HEK293 (cell line): ENCODE measurements around the gene TTYH2.
A peak's percentile ranks its signal among the peaks of the same experiment; 100 is the strongest.
"Not testable (repeated sequence)": the region's sequence is repeated elsewhere in the genome, so short reads cannot be mapped to it uniquely, and the experiment has no call there.

ENCODE experiments used
- CTCF ChIA-PET: fragments of 350-600 bp; formaldehyde crosslinking; extraction: SDS; loops from one replicate; lab custom pipeline; 2021; ENCODE audit warnings: antibody characterized with exemption; lab: Yijun Ruan, JAX
- POLR2A ChIA-PET: fragments of 300-600 bp; formaldehyde crosslinking; extraction: SDS; loops from one replicate; lab custom pipeline; 2020; ENCODE audit warnings: antibody characterized with exemption, inconsistent platforms; lab: Yijun Ruan, JAX
- H3K27ac ChIP-seq: fragments of 200-500 bp; sonication (Bioruptor generic); 2 replicates; pipeline ENCODE4 v1.5.1; 2014; ENCODE audit warnings: low read depth, low read length, control low read depth, inconsistent platforms; ENCODE audit errors: extremely low read depth
- H3K36me3 ChIP-seq, 2 experiments: fragments of 200-500 bp in 1 of 2; sonication (Bioruptor generic) in 1 of 2; 1 replicate in 1 of 2; 2 replicates in 1 of 2; pipeline ENCODE4 v1.5.1; 2014 to 2017; ENCODE audit warnings: inconsistent platforms in 2 of 2, low read length in 2 of 2; ENCODE audit not compliant: control insufficient read depth in 2 of 2, insufficient read depth in 1 of 2
- H3K4me1 ChIP-seq: fragments of 200-500 bp; sonication (Bioruptor generic); 2 replicates; pipeline ENCODE4 v1.5.1; 2014; ENCODE audit warnings: mild to moderate bottlenecking, low read length, inconsistent platforms; ENCODE audit not compliant: control insufficient read depth, insufficient read depth
- H3K4me3 ChIP-seq: 2 replicates; pipeline ENCODE4 v1.5.1; 2011; ENCODE audit warnings: low read depth, mild to moderate bottlenecking, control low read depth, low read length, moderate library complexity
- H3K9me3 ChIP-seq: fragments of 200-500 bp; sonication (Bioruptor generic); 2 replicates; pipeline ENCODE4 v1.5.1; 2014; ENCODE audit warnings: low read depth, low read length, inconsistent platforms; ENCODE audit not compliant: control insufficient read depth, insufficient read depth
- GLIS2 ChIP-seq: fragments of 450-650 bp; formaldehyde crosslinking; IDR thresholded peaks from 2 replicates; pipeline ENCODE4 v1.5.1; 2016; ENCODE audit warnings: missing biosample characterization, missing genetic modification characterization
- HIC1 ChIP-seq: fragments of 450-650 bp; formaldehyde crosslinking; IDR thresholded peaks from 2 replicates; pipeline ENCODE4 v1.5.1; 2016; ENCODE audit warnings: missing biosample characterization, missing genetic modification characterization
- PRDM1 ChIP-seq: fragments of 450-650 bp; formaldehyde crosslinking; IDR thresholded peaks from 2 replicates; pipeline ENCODE4; 2016; ENCODE audit warnings: missing biosample characterization, missing genetic modification characterization
- SP3 ChIP-seq: fragments of 450-650 bp; formaldehyde crosslinking; IDR thresholded peaks from 2 replicates; pipeline ENCODE4 v1.5.1; 2016; ENCODE audit warnings: missing biosample characterization, missing genetic modification characterization
- YY1 ChIP-seq: fragments of 450-650 bp; formaldehyde crosslinking; IDR thresholded peaks from 2 replicates; pipeline ENCODE4 v1.5.1; 2018; ENCODE audit warnings: missing biosample characterization, missing genetic modification characterization
- ZBTB7A ChIP-seq: fragments of 450-650 bp; formaldehyde crosslinking; IDR thresholded peaks from 2 replicates; pipeline ENCODE4 v1.5.1; 2016; ENCODE audit warnings: low read depth, missing biosample characterization, missing genetic modification characterization
- ZIC2 ChIP-seq: fragments of 450-650 bp; formaldehyde crosslinking; IDR thresholded peaks from 2 replicates; pipeline ENCODE4 v1.5.1; 2016; ENCODE audit warnings: missing biosample characterization, missing genetic modification characterization
- ZNF2 ChIP-seq: fragments of 450-650 bp; formaldehyde crosslinking; IDR thresholded peaks from 2 replicates; pipeline ENCODE4 v1.5.1; 2016; ENCODE audit warnings: missing biosample characterization, missing genetic modification characterization
- ZNF362 ChIP-seq: fragments of 450-650 bp; formaldehyde crosslinking; IDR thresholded peaks from 2 replicates; pipeline ENCODE4 v1.5.1; 2016; ENCODE audit warnings: missing biosample characterization, missing genetic modification characterization
- ZNF394 ChIP-seq: fragments of 450-650 bp; formaldehyde crosslinking; IDR thresholded peaks from 2 replicates; pipeline ENCODE4 v1.5.1; 2016; ENCODE audit warnings: missing biosample characterization, missing genetic modification characterization, mild to moderate bottlenecking, moderate library complexity, borderline replicate concordance
- ZNF404 ChIP-seq: fragments of 450-650 bp; formaldehyde crosslinking; IDR thresholded peaks from 2 replicates; pipeline ENCODE4 v1.5.1; 2017; ENCODE audit warnings: missing biosample characterization, missing genetic modification characterization
- ZNF610 ChIP-seq: fragments of 450-650 bp; formaldehyde crosslinking; IDR thresholded peaks from 2 replicates; pipeline ENCODE4 v1.5.1; 2016; ENCODE audit warnings: missing biosample characterization, missing genetic modification characterization, borderline replicate concordance
- ZNF629 ChIP-seq: fragments of 450-650 bp; formaldehyde crosslinking; IDR thresholded peaks from 2 replicates; pipeline ENCODE4 v1.5.1; 2017; ENCODE audit warnings: missing biosample characterization, missing genetic modification characterization
- ZNF830 ChIP-seq: fragments of 450-650 bp; IDR thresholded peaks from 2 replicates; pipeline ENCODE4 v1.5.0; 2018; ENCODE audit warnings: missing biosample characterization, missing genetic modification characterization, low read depth, mild to moderate bottlenecking, moderate library complexity
- TF ChIP-seq, protein P1 (sequence below): fragments of 450-650 bp; formaldehyde crosslinking; IDR thresholded peaks from 2 replicates; pipeline ENCODE4 v1.5.1; 2016; ENCODE audit warnings: missing biosample characterization, missing genetic modification characterization
- TF ChIP-seq, protein P2 (sequence below): fragments of 450-650 bp; formaldehyde crosslinking; IDR thresholded peaks from 2 replicates; pipeline ENCODE4 v1.5.1; 2016; ENCODE audit warnings: missing biosample characterization, missing genetic modification characterization
- TF ChIP-seq, protein P3 (sequence below): fragments of 450-650 bp; formaldehyde crosslinking; IDR thresholded peaks from 2 replicates; pipeline ENCODE4 v1.5.1; 2016; ENCODE audit warnings: missing biosample characterization, missing genetic modification characterization
- TF ChIP-seq, protein P4 (sequence below): fragments of 450-650 bp; formaldehyde crosslinking; IDR thresholded peaks from 2 replicates; pipeline ENCODE4 v1.5.1; 2017; ENCODE audit warnings: missing biosample characterization, mild to moderate bottlenecking, missing genetic modification characterization, moderate library complexity

Gene TTYH2

DNA sequence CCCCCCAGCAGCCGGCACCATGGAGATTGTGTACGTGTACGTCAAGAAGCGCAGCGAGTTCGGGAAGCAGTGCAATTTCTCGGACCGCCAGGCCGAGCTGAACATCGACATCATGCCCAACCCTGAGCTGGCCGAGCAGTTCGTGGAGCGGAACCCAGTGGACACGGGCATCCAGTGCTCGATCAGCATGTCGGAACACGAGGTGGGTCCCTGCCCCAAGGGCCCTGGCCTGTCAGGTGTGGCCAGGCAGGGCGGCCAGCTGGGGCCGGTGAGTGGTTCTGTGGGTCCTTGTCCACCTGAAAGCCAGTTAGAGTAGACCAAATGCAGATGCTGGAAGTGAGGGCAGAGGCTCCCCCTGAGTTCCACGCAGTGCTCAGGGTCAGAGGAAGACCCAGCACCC is 68.4 kb downstream of the TTYH2 start:
- Histone ChIP-seq H3K4me3 (no peak overlapping the region), H3K27ac (no peak overlapping the region), H3K9me3 (no peaks in the 10 kb centered on the region), H3K4me1 (0 out of 2 replicates have a peak, but pooled peaks cover 2% of the 10 kb centered on the region), H3K36me3 (no peaks in the 10 kb centered on the region)
- ChIA-PET CTCF (interaction anchor here (0.6 to 8.8 kb wide), 10 partner anchors 7 to 1721 kb away, joined by 3 to 108 read pairs (median 3); partner anchors contain the start of genes DNAI2 and TTYH2), POLR2A (interaction anchor here (0.6 to 0.7 kb wide), 2 partner anchors 41 to 985 kb away, joined by 3 read pairs; no protein-coding TSS in a partner anchor)
- no peak for TF ChIP-seq PRDM1 (tag by site-specific recombination)
- TF ChIP-seq HIC1, result no peak
- no peak for TF ChIP-seq ZNF610 (tag by site-specific recombination)
- TF ChIP-seq YY1 (tag by site-specific recombination), result no peak
- TF ChIP-seq, protein P1, sequence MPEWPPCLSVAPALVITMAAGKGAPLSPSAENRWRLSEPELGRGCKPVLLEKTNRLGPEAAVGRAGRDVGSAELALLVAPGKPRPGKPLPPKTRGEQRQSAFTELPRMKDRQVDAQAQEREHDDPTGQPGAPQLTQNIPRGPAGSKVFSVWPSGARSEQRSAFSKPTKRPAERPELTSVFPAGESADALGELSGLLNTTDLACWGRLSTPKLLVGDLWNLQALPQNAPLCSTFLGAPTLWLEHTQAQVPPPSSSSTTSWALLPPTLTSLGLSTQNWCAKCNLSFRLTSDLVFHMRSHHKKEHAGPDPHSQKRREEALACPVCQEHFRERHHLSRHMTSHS (tag by site-specific recombination), result no peak
- TF ChIP-seq, protein P2, sequence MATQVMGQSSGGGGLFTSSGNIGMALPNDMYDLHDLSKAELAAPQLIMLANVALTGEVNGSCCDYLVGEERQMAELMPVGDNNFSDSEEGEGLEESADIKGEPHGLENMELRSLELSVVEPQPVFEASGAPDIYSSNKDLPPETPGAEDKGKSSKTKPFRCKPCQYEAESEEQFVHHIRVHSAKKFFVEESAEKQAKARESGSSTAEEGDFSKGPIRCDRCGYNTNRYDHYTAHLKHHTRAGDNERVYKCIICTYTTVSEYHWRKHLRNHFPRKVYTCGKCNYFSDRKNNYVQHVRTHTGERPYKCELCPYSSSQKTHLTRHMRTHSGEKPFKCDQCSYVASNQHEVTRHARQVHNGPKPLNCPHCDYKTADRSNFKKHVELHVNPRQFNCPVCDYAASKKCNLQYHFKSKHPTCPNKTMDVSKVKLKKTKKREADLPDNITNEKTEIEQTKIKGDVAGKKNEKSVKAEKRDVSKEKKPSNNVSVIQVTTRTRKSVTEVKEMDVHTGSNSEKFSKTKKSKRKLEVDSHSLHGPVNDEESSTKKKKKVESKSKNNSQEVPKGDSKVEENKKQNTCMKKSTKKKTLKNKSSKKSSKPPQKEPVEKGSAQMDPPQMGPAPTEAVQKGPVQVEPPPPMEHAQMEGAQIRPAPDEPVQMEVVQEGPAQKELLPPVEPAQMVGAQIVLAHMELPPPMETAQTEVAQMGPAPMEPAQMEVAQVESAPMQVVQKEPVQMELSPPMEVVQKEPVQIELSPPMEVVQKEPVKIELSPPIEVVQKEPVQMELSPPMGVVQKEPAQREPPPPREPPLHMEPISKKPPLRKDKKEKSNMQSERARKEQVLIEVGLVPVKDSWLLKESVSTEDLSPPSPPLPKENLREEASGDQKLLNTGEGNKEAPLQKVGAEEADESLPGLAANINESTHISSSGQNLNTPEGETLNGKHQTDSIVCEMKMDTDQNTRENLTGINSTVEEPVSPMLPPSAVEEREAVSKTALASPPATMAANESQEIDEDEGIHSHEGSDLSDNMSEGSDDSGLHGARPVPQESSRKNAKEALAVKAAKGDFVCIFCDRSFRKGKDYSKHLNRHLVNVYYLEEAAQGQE, result no peak
- TF ChIP-seq ZNF404 (tag by site-specific recombination), result no peak

DNA sequence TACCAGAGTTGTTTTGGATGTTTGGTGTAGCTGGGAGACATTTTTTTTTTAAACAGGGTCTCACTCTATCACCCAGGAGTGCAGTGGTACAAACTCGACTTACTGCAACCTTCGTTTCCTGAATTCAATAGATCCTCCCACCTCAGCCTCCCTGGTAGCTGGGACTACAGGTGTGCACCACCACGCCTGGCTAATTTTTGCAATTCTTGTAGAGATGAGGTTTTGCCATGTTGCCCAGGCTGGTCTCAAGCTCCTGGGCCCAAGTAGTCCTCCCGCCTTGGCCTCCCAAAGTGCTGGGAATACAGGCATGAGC is 68.9 kb downstream of the TTYH2 start:
- ChIA-PET POLR2A (interaction anchor here (0.7 kb wide), 1 partner anchor 41 kb away, joined by 3 read pairs; no protein-coding TSS in a partner anchor), CTCF (interaction anchor here (0.6 to 8.8 kb wide), 10 partner anchors 8 to 1721 kb away, joined by 3 to 108 read pairs (median 3); partner anchors contain the start of genes DNAI2 and TTYH2)
- H3K4me3 ChIP-seq, H3K27ac ChIP-seq, H3K9me3 ChIP-seq, H3K36me3 ChIP-seq, H3K4me1 ChIP-seq: not testable (repeated sequence)

DNA sequence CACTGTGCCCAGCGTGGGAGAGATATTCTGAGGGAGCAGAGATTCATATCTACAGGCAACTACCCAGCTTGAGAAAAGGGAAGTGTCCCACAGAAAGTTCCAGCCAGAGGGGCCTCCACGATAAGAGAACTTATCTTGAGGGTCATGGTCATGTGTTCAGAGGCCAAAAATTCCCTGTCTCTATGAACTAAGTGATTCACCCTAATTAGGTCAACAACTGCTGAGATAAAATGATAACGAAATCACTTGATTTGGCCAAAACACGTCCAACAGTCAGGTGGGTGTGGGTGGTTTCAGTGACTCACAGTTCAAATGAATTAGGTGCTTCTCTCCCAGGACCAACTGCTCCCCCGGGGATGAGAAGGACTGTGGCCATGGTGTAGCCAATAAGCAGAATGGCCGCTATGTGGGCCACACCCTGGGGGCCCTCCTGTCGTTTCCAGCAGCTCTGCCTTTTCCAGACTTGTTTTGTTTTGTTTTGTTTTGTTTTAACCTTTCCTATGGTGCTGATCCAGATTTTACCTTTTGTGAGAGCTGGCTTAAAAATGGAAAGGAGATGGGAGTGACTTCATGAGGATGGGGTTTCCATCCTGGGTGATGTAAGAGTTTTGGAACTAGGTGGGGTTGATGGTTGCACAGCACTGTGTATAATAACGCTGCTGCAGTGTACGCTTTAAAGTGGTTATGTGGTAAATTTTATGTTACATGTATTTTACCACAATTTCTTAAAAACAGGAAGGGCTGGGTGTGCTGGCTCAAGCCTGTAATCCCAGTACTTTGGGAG is 69.4 kb downstream of the TTYH2 start:
- H3K27ac ChIP-seq, result no peak overlapping the region
- no peak overlapping the region for H3K4me3 ChIP-seq
- CTCF ChIA-PET, result interaction anchor here (0.6 to 8.8 kb wide), 12 partner anchors 7 to 565 kb away, joined by 3 to 108 read pairs (median 4); partner anchors contain the start of genes DNAI2 and TTYH2
- no peaks in the 10 kb centered on the region for H3K36me3 ChIP-seq
- no peaks in the 10 kb centered on the region for H3K9me3 ChIP-seq
- POLR2A ChIA-PET, result interaction anchor here (0.7 kb wide), 1 partner anchor 42 kb away, joined by 3 read pairs; no protein-coding TSS in a partner anchor
- 0 out of 2 replicates have a peak, but pooled peaks cover 2% of the 10 kb centered on the region for H3K4me1 ChIP-seq
- TF ChIP-seq, protein P3, sequence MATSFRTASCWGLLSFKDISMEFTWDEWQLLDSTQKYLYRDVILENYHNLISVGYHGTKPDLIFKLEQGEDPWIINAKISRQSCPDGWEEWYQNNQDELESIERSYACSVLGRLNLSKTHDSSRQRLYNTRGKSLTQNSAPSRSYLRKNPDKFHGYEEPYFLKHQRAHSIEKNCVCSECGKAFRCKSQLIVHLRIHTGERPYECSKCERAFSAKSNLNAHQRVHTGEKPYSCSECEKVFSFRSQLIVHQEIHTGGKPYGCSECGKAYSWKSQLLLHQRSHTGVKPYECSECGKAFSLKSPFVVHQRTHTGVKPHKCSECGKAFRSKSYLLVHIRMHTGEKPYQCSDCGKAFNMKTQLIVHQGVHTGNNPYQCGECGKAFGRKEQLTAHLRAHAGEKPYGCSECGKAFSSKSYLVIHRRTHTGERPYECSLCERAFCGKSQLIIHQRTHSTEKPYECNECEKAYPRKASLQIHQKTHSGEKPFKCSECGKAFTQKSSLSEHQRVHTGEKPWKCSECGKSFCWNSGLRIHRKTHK, result no peak
- TF ChIP-seq ZBTB7A (tag by site-specific recombination), result no peak
- TF ChIP-seq ZNF394 (tag by site-specific recombination), result peak; percentile 51; the same call in 1 of the 2 replicates
- TF ChIP-seq ZNF629 (tag by site-specific recombination), result peak; percentile 58
- no peak for TF ChIP-seq ZNF2
- TF ChIP-seq ZNF830 (tag by site-specific recombination), result no peak
- peak; percentile 23; the same call in 1 of the 2 replicates for TF ChIP-seq SP3
- TF ChIP-seq, protein P4, sequence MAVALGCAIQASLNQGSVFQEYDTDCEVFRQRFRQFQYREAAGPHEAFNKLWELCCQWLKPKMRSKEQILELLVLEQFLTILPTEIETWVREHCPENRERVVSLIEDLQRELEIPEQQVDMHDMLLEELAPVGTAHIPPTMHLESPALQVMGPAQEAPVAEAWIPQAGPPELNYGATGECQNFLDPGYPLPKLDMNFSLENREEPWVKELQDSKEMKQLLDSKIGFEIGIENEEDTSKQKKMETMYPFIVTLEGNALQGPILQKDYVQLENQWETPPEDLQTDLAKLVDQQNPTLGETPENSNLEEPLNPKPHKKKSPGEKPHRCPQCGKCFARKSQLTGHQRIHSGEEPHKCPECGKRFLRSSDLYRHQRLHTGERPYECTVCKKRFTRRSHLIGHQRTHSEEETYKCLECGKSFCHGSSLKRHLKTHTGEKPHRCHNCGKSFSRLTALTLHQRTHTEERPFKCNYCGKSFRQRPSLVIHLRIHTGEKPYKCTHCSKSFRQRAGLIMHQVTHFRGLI (tag by site-specific recombination), result no peak
- 0 out of 2 replicates have a peak, but pooled peaks have one; percentile 15 for TF ChIP-seq ZIC2 (tag by site-specific recombination)
- TF ChIP-seq ZNF362, result no peak
- TF ChIP-seq GLIS2, result peak; percentile 53
